Caki2 (cell line): ENCODE data around the gene VAMP5. TPM values are rescaled to one million over a fixed set of nuclear protein-coding genes. Genes with fewer than 3 reads are reported as not detected.
"Not testable (repeated sequence)": the region's sequence is repeated elsewhere in the genome, so short reads cannot be mapped to it uniquely, and the experiment has no call there.

ENCODE experiments used
- DNase-seq: peaks from one replicate; pipeline ENCODE4 v3.0.0-alpha.2; 2015; ENCODE audit warnings: low read depth
- in situ Hi-C: cut with HindIII; loops from 2 replicates; pipeline ENCODE4 v1.10.0; 2016; ENCODE audit warnings: low sequenced_read_pairs, low pct_unique_long_range_greater_than_20kb, mixed read lengths
- total RNA-seq: library from RNA; depleted of rRNA; stranded (reverse); fragments of >200 nt; shearing (Covaris generic); gene quantifications from 2 replicates; pipeline ENCODE4 v1.2.3, GENCODE V29; 2014; ENCODE audit warnings: low replicate concordance; rRNA removed

VAMP5 gene
- not detected in 2 replicates for total RNA-seq

- DNase-seq: no peak
- in situ Hi-C loops: no loop called here
Measured at GRCh38 chr2:85584354-85584856, at the start of gene VAMP5. TSS of gene VAMP5 (plus strand) at chr2:85584431. CDS start at chr2:85584491, 60 bp downstream.

GRCh38 chr2:85534881-85535280, 49.4 kb upstream of the VAMP5 start:
- DNase-seq: no peak
- in situ Hi-C loops: no loop called here

GRCh38 chr2:85536479-85536878, 47.8 kb upstream of the VAMP5 start:
- no peak for DNase-seq

GRCh38 chr2:85537600-85538506, 46.4 kb upstream of the VAMP5 start:
- DNase-seq: peak; percentile 70
- in situ Hi-C loops: no loop called here

More at GRCh38 chr2:85536479-85536878, 47.8 kb upstream of the VAMP5 start:
- in situ Hi-C loops: no loop called here

GRCh38 chr2:85538507-85539360, 45.5 kb upstream of the VAMP5 start, which contains the start of gene MAT2A:
TSS of gene MAT2A (plus strand) at chr2:85539168. CDS start at chr2:85539288, 120 bp downstream.
- DNase-seq: peak; percentile 96
- in situ Hi-C loops: no loop called here

- DNase-seq: peak; percentile 74
Measured at GRCh38 chr2:85539361-85540132, 44.7 kb upstream of the VAMP5 start.

GRCh38 chr2:85540133-85540648, 44.0 kb upstream of the VAMP5 start:
- DNase-seq: peak; percentile 39
- in situ Hi-C loops: no loop called here

More at GRCh38 chr2:85539361-85540132, 44.7 kb upstream of the VAMP5 start:
- in situ Hi-C loops: no loop called here

GRCh38 chr2:85541262-85541661, 43.0 kb upstream of the VAMP5 start:
- in situ Hi-C loops: no loop called here
- DNase-seq: no peak

GRCh38 chr2:85541753-85542457, 42.3 kb upstream of the VAMP5 start:
- no peak for DNase-seq
- in situ Hi-C loops: no loop called here

- in situ Hi-C loops: no loop called here
- DNase-seq: no peak
Measured at GRCh38 chr2:85542777-85543176, 41.5 kb upstream of the VAMP5 start.

- DNase-seq, in situ Hi-C loops: not testable (repeated sequence)
Measured at GRCh38 chr2:85544254-85544691, 40.0 kb upstream of the VAMP5 start.

- DNase-seq, in situ Hi-C loops: not testable (repeated sequence)
Measured at GRCh38 chr2:85544915-85545779, 39.1 kb upstream of the VAMP5 start.

GRCh38 chr2:85545780-85546240, 38.4 kb upstream of the VAMP5 start:
- no peak for DNase-seq
- in situ Hi-C loops: no loop called here

GRCh38 chr2:85547089-85547858, 37.0 kb upstream of the VAMP5 start:
- in situ Hi-C loops: no loop called here
- DNase-seq: no peak

GRCh38 chr2:85547859-85548607, 36.2 kb upstream of the VAMP5 start:
- in situ Hi-C loops: no loop called here
- no peak for DNase-seq
